ENCODE results near the gene ACTR1B.

DNA sequence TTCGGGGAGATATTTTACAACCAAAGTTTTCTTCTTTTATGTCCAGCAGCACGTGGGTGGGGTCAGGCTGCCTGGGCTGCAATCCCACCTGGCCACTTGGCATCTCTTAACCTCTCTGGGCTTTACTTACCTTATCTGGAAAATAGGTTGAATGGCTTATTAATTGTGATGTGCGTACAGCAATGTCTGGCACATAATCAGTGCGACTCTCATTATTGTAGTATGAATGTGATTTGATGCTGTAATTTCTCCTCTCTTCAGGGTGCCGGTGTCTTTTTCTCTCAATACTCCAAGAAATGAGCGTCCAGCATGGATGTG, 47.5 kb upstream of the ACTR1B start:
- TF ChIP-seq, protein P1, sequence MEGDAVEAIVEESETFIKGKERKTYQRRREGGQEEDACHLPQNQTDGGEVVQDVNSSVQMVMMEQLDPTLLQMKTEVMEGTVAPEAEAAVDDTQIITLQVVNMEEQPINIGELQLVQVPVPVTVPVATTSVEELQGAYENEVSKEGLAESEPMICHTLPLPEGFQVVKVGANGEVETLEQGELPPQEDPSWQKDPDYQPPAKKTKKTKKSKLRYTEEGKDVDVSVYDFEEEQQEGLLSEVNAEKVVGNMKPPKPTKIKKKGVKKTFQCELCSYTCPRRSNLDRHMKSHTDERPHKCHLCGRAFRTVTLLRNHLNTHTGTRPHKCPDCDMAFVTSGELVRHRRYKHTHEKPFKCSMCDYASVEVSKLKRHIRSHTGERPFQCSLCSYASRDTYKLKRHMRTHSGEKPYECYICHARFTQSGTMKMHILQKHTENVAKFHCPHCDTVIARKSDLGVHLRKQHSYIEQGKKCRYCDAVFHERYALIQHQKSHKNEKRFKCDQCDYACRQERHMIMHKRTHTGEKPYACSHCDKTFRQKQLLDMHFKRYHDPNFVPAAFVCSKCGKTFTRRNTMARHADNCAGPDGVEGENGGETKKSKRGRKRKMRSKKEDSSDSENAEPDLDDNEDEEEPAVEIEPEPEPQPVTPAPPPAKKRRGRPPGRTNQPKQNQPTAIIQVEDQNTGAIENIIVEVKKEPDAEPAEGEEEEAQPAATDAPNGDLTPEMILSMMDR (IDR thresholded peaks at IDR 0.05) = no peak
- no peak for TF ChIP-seq EZH2 (IDR thresholded peaks at IDR 0.05)

All from neural progenitor cell (in vitro differentiated cells).